GM19324 (cell line): ENCODE results near the gene ZMYND8.
"Not testable (repeated sequence)": the region's sequence is repeated elsewhere in the genome, so short reads cannot be mapped to it uniquely, and the experiment has no call there.

Experiments
- ATAC-seq: cut with Tn5 transposase; IDR thresholded peaks from one replicate; pipeline ENCODE4 v1.9.1; 2021; ENCODE audit warnings: mild to moderate bottlenecking, moderate library complexity; ENCODE audit not compliant: unreplicated experiment, low FRiP score

ZMYND8 gene

DNA sequence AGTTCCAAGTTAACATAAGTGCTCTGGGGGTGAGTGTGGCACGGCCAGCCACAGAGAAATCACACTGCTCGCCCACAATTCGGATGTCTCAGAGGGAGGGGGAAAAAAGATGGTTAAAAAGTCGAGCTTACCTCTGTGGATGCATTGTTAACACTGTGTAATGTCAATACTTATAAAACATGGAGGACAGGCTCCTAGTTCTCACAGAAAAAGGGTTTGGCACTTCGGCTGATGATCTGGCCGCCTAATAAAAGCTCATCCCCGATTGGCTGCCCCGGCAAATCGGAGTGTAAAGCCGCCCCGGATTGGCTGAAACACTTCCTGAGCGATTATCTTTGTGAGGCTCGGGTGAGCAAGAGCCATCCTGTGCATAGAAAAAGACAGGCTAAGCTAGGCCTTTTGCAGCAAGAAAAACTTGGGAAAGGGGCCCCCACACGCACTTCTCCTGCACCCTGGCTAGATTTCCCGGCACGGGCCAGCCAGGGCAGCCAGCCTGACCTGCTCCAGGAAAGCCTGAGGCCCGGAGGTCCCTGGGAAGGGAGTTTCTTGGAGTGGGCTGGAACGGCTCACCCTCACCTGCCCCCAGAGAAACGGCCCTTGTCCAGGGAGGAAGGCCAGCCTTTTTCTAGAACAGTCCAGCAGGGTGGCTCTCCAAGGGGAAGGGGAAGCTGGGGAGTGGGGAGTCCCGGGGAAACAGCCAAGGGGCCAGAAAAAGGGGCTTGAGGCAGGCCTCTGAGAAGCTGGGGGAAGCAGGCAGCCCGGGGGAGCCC is at the start of gene ZMYND8:
ZMYND8 (minus strand) TSS at position 174 of the 770 bp plus-strand sequence; CDS start at position 145, 29 bp downstream.
- ATAC-seq = peak; percentile 40

DNA sequence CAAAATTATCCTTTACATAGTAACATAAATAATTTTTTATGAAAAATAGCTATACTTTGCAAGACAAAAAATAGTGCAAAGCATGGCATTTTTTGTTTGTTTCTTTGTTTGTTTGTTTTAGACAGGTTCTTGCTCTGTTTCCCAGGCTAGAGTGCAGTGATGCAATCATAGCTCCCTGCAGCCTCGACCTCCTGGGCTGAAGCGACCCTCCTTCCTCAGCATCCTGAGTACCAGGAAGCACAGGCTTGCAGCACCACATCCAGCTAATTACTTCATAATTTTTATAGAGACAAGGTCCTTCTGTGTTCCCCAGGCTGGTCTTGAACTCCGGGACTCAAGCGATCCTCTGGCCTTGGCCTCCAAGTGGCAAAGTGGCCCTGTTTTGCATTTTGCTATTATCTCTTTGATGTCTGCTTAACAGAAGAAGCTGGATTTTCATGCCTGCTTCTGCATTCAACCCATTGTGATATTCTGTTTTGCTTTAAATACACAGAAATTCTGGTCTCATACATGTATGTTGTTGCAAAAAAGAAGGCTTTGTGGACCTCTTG is 49.4 kb upstream of the ZMYND8 start:
- no peak for ATAC-seq

DNA sequence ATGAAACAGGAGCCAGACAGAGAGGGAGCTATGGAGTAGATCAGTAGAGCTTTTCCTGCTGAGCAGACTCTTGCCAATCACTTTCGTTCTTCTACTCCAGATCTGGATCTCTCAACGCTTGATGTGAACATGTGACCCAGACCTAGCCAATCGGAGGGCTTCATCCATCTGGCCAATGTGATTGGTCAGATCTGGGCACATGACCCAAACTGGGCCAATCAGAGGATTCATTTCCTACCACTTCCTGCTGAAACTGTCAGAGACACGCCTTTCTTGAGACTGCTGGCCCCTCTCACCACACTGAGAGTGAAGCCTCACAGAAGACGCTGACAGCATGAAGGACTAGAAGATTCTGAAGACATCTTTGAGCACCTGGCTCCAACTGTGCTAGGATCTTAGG is 44.2 kb upstream of the ZMYND8 start:
- no peak for ATAC-seq

DNA sequence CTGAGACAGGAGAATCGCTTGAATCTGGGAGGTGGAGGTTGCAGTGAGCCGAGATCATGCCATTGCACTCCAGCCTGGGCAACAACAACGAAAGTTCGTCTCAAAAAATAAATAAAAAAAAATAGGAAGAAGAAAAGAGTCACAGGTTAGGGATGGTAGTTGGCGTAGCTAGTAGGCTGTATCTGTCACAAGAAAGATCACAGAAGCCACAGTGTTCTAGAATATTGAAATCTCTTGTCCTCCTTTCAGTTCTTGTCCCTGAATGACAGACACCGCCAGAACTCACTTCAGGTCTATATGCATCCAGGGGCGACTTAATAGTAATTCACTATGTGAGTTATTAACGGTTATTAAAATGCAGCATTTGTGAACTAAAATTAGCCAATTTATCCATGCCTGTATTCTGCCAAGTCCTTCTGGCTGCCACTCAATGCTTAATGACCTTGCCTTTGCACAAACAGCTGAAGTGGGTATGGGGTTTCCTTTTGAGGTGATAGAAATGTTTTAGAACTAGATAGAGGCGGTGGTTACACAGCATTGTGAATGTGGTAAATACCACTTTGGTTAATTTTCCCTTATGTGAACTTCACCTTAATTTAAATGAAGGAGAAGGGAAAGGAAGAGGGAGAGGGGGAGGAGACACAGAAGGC is 41.3 kb upstream of the ZMYND8 start:
- no peak for ATAC-seq

DNA sequence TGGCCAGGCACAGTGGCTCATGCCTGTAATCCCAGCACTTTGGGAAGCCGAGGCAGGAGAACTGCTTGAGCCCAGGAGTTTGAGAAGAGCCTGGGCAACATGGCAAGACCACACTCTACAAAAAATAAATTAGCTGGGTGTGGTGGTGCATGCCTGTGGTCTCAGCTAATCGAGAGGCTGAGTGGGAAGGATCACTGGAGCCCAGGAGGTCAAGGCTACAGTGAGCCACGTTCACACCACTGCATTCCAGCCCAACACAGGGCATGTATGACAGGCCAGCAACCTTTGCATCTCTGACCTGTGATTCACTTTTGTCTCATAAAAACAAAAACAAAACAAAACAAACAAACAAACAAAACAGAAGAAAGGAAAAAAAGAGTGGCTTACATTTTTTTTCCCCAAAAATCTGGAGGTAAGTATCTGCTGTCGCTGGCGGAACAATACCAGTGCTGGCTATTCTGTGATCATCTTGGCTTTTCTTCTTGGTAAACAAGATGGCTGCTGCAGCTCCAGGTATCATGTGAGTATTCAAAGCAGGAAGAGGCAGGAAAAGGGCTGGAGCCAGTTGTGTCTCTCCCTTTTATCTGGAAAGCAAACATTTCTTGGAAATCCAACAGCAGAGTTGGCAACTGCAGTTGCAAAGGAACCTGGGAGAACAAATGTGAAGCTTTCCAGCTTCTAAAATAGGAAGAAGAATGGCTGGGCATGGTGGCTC is 40.4 kb upstream of the ZMYND8 start:
- ATAC-seq = no peak

DNA sequence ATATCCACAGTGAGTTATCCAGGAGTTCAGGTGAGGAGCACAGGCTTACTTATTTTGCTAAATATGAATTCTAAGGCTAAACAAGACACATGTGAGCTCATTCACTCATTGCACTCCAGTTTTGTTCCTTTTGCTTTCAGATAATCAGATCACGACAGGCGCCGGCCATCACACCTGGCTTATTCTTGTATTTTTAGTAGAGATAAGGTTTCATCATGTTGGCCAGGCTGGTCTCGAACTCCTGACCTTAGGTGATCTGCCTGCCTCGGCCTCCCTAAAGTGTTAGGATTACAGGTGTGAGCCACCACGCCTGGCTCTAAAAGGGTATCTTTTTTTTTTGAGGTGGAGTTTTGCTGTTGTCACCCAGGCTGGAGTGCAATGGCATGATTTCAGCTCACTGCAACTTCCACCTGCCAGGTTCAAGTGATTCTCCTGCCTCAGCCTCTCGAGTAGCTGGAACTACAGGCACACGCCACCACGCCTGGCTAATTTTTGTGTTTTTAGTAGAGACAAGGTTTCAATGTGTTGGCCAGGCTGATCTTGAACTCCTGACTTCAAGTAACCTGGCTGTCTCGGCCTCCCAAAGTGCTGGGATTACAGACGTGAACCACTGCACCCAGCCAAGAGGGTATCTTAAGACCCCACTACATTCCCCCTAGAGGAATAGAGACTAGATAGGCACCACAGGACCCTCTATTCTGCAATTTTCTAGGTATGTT is 37.5 kb upstream of the ZMYND8 start:
- ATAC-seq = not testable (repeated sequence)

DNA sequence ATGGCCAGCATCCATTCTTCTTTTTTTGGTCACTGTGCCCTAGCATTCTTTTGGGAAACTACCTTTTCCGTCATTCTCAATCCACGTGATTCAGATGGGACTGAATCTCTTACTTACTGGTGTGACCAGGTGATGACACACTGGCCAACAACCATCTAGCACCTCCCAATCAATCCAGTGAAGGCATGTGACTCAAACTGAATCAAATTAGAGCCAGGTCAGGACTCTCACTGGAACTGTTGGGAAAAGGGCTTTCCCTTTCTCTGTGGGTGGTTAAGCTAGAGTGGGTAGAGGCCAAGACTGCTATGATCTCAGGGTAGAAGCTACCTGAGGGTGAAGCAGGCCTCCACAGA is 36.2 kb upstream of the ZMYND8 start:
- no peak for ATAC-seq

- no peak for ATAC-seq
These were observed 35.7 kb upstream of the ZMYND8 start for GRCh38 chr20:47392015-47392720.

DNA sequence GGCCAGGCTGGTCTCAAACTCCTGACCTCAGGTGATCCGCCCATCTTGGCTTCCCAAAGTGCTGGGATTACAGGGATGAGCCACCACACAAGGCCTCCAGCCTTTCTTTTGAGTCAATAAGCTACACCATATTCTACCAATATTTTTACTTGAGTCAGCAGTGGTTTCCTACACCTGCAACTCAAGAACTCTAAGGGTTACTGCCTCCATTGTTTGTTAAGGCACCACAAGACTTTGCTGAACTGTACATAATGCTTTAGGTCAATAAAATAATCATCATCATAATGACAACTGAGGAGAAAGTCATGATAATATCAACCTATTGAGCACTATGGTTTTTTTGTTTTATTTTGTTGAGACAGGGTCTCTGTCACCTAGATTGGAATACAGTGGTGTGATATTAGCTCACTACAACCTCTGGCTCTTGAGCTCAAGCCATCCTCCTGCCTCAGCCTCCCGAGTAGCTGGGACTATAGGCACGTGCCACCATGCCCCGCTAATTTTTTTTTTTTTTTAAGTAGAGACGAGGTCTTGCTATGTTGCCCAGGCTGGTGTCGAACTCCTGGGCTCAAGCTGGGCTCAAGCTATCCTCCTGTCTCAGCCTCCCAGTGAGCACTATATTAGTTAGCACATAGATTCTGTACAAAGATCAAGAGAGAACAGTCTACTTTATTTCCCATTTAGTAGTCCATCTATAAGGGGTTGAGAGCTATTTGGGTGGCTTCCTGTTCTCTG is 34.9 kb upstream of the ZMYND8 start:
- no peak for ATAC-seq

DNA sequence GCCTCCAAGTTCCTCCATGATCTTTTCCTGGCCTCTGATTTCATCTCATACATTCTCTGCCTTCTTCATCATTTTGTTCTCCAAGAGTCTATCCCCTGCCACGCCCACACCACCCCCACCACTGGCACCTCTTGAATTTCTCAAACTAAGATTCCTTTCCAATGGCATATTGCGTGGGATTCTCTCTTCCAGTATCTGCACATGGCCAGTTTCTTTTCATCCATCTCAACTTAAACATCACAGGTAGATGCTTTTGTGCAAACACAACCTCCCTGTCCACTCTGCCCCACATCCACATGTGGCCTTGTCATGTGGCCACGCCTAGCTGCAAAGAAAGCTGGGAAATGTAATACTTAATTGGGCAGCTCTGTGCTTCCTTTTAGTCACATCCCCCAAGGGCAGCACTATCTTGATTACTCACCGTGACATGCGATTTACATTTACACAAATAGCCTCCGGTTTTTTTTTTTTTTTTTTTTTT is 33.4 kb upstream of the ZMYND8 start:
- no peak for ATAC-seq

- not testable (repeated sequence) for ATAC-seq
These were observed 29.5 kb upstream of the ZMYND8 start for GRCh38 chr20:47385968-47386367.

DNA sequence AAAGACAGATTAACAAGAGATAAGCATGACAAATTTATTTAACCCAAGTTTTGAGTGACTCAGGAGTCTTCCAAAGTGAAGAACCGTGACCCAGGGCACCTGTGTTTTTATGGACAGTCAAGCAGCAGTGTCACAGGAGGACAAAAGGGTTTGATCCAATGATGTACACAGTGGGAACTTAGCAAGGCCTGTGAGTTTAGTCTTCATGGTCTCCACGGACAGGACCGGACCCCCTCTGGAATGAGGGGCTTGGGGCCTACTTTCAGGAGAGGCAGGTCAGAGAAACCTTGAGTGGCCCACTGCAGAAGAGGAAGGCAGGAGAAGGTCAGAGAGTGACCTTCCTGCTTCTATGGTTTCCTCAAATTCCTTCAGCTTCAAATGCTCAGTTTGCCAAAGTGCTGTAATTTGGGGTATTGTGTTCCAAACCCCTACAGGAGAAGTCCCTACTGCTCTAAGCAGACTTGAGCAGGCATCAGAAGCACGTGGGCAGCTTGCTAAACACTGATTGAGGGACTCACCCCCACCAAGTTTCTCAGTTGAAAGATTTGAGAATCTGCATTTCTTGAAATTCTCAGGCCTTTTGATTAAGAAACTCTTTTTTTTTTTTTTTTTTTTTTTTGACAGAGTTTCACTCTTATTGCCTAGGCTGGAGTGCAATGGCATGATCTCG is 26.4 kb upstream of the ZMYND8 start:
- no peak for ATAC-seq

DNA sequence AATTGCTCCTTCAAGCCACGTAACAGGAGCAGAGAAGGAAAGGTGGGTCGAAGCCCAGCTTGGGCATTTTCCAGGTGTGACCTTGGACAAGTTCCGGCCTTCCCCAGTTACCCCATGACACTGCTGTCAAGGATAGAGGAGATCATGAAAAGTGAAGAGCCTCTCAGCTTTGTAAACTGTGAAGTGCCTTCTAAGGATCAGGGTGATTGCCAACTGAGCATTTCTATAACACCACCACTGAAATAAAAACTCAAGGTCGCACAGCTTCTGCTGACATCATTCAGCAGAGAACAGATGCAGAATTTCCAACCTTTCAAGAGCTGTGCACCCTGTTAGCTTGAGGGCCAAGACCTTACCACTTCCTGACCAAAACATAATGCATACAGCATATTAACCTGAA is 24.0 kb upstream of the ZMYND8 start:
- no peak for ATAC-seq

- ATAC-seq = no peak
These were observed 23.1 kb upstream of the ZMYND8 start for GRCh38 chr20:47379433-47380150.

DNA sequence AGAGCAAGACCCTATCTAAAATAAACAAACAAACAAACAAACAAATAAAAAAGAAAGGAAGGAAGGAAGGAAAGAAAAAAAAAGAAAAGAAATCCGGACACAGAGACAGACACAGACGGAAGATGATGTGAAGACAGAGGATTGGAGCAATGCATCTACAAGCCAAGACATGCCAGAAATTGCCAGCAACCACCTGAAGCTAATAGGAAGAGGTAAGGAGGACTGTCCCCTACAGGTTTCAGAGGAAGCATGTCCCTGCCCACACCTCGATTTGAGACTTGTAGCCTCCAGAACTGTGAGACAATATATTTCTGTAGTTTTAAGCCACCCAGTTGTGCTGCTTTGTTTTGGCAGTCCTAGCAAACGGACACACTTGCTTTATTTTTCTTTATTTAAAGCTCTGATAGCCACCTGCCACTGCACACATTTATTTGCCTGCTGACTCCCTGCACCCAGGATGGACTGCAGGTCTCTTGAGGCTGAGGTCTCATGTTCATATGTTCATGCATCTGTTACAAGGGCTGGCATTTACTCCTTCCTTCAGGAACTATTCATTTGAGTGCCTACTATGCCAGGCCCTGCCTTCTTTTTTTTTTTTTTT is 20.7 kb upstream of the ZMYND8 start:
- no peak for ATAC-seq

DNA sequence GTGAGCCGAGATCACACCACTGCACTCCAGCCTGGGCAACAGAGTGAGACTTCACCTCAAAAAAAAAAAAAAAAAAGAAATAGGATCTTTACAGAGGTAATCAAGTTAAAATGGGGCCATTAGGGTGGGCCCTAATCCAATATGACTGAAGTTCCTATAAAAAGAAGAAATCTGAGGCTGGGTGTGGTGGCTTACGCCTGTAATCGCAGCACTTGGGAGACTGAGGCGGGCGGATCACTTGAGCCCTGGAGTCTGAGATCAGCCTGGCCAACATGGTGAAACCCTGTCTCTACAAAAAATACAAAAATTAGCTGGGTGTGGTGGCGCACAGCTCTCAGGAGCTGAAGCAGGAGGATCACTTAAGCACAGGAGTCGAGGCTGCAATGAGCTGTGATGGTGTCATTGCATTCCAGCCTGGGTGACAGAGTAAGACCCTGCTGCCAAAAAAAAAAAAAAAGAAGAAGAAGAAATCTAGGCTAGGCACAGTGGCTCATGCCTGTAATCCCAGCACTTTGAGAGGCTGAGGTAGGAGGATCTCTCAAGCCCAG is 19.7 kb upstream of the ZMYND8 start:
- not testable (repeated sequence) for ATAC-seq

GRCh38 chr20:47374121-47374520 is 17.6 kb upstream of the ZMYND8 start:
- not testable (repeated sequence) for ATAC-seq
